Parathyroid adenoma (tissue), 2 donors: ENCODE data around the gene NR2F1.
A peak's percentile ranks its signal among the peaks of the same experiment; 100 is the strongest.

ENCODE experiments used
- H2AFZ ChIP-seq: fragments of 300-600 bp; sonication (generic); one replicate; pipeline ENCODE4 v1.7.0; 2017; ENCODE audit warnings: antibody characterized with exemption, mild to moderate bottlenecking
- H3K27ac ChIP-seq: fragments of 300-600 bp; sonication (generic); one replicate; pipeline ENCODE4 v1.7.0; 2017
- H3K27me3 ChIP-seq: fragments of 300-600 bp; sonication (generic); one replicate; pipeline ENCODE4 v1.7.0; 2017; ENCODE audit warnings: low read length; ENCODE audit not compliant: control insufficient read depth, insufficient read depth
- H3K36me3 ChIP-seq: fragments of 300-600 bp; sonication (generic); one replicate; pipeline ENCODE4 v1.7.0; 2017; ENCODE audit warnings: low read length; ENCODE audit not compliant: control insufficient read depth, insufficient read depth
- H3K4me1 ChIP-seq: fragments of 300-600 bp; sonication (generic); one replicate; pipeline ENCODE4 v1.7.0; 2017; ENCODE audit warnings: control low read depth
- H3K4me2 ChIP-seq: fragments of 300-600 bp; sonication (generic); one replicate; pipeline ENCODE4 v1.7.0; 2017; ENCODE audit warnings: low read length
- H3K4me3 ChIP-seq: fragments of 300-600 bp; sonication (generic); one replicate; pipeline ENCODE4 v1.7.0; 2017; ENCODE audit warnings: low read depth, low read length
- H3K79me2 ChIP-seq: fragments of 300-600 bp; sonication (generic); one replicate; pipeline ENCODE4 v1.7.0; 2017; ENCODE audit warnings: control low read depth
- H3K9ac ChIP-seq: fragments of 300-600 bp; sonication (generic); one replicate; pipeline ENCODE4 v1.7.0; 2017; ENCODE audit warnings: mild to moderate bottlenecking
- H3K9me3 ChIP-seq: fragments of 300-600 bp; sonication (generic); one replicate; pipeline ENCODE4 v1.7.0; 2017; ENCODE audit warnings: low read length; ENCODE audit not compliant: control insufficient read depth
- CTCF ChIP-seq: fragments of 300-600 bp; sonication (generic); IDR thresholded peaks from one replicate; pipeline ENCODE4 v1.7.0; 2017; ENCODE audit warnings: antibody characterized with exemption, mild to moderate bottlenecking
- donor health status: primary hyperparathyroidism.

Gene NR2F1

GRCh38 chr5:93575461-93576414, 7.3 kb upstream of the NR2F1 start:
- Histone ChIP-seq H3K9ac (no peak overlapping the region), H3K4me2 (no peak overlapping the region), H2AFZ (no peak overlapping the region), H3K4me3 (no peak overlapping the region), H3K4me1 (no peaks in the 10 kb centered on the region), H3K79me2 (no peaks in the 10 kb centered on the region), H3K9me3 (no peaks in the 10 kb centered on the region), H3K27me3 (peaks cover 26% of the 10 kb centered on the region), H3K36me3 (no peaks in the 10 kb centered on the region), H3K27ac (no peak overlapping the region)
- no peak for TF ChIP-seq CTCF

GRCh38 chr5:93576994-93577853, 5.8 kb upstream of the NR2F1 start:
- Histone ChIP-seq H3K79me2 (no peaks in the 10 kb centered on the region), H3K4me1 (no peaks in the 10 kb centered on the region), H3K27me3 (peaks cover 28% of the 10 kb centered on the region), H3K9ac (no peak overlapping the region), H2AFZ (no peak overlapping the region), H3K4me2 (no peak overlapping the region), H3K27ac (no peak overlapping the region), H3K36me3 (no peaks in the 10 kb centered on the region), H3K4me3 (no peak overlapping the region), H3K9me3 (no peaks in the 10 kb centered on the region)
- no peak for TF ChIP-seq CTCF

- H3K27ac ChIP-seq, result no peak overlapping the region
- no peaks in the 10 kb centered on the region for H3K9me3 ChIP-seq
- no peaks in the 10 kb centered on the region for H3K79me2 ChIP-seq
- no peak for TF ChIP-seq CTCF
- no peak overlapping the region for H2AFZ ChIP-seq
- peaks cover 31% of the 10 kb centered on the region for H3K27me3 ChIP-seq
- no peaks in the 10 kb centered on the region for H3K36me3 ChIP-seq
- H3K4me3 ChIP-seq, result no peak overlapping the region
- no peak overlapping the region for H3K4me2 ChIP-seq
- no peaks in the 10 kb centered on the region for H3K4me1 ChIP-seq
- no peak overlapping the region for H3K9ac ChIP-seq
These were observed 4.9 kb upstream of the NR2F1 start for GRCh38 chr5:93577854-93578812.

GRCh38 chr5:93578813-93579691, 4.0 kb upstream of the NR2F1 start:
- peak overlapping the region; percentile 37 for H3K27ac ChIP-seq
- H3K79me2 ChIP-seq, result no peaks in the 10 kb centered on the region
- no peaks in the 10 kb centered on the region for H3K36me3 ChIP-seq
- peaks cover 35% of the 10 kb centered on the region for H3K27me3 ChIP-seq
- peak overlapping the region; percentile 42 for H3K4me3 ChIP-seq
- no peak overlapping the region for H3K9ac ChIP-seq
- H3K4me1 ChIP-seq, result no peaks in the 10 kb centered on the region
- peak overlapping the region; percentile 17 for H2AFZ ChIP-seq
- H3K9me3 ChIP-seq, result no peaks in the 10 kb centered on the region
- TF ChIP-seq CTCF, result no peak
- peak overlapping the region; percentile 62 for H3K4me2 ChIP-seq
